ENCODE results near the gene DDX50.

GRCh38 chr10:68950598-68950997, 49.5 kb downstream of the DDX50 start:
- TF ChIP-seq CTCF (IDR thresholded peaks at IDR 0.05 in 4 of 5, conservative IDR thresholded peaks at IDR 0.05 in 1 of 5) (no peak), POLR2A (IDR thresholded peaks at IDR 0.05) (no peak)
